Measurements from ENCODE around the gene CDH23.

The CDH23 gene

DNA sequence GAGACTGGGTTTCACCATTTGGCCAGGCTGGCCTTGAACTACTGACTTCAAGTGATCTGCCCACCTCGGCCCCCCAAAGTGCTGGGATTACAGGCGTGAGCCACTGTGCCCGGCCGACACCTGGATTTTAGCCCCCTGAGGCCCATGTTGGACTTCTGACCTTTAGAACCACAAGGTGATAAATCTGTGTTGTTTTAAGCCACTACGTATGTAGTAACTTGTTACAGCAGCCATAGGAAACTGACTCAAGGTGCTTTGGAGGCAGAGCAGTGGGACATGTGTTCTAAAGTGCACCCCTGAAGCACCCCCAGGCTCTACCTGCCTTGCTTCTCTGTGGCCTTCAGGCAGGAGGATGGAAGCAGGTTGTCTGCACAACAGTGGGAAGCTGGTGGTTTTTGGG is 128.4 kb downstream of the CDH23 start:
- TF ChIP-seq GATA3 (IDR thresholded peaks at IDR 0.05; ENCODE audit: low read depth, low read length): no peak
- TF ChIP-seq GATA2 (IDR thresholded peaks at IDR 0.05; ENCODE audit: low read depth, low read length): no peak

DNA sequence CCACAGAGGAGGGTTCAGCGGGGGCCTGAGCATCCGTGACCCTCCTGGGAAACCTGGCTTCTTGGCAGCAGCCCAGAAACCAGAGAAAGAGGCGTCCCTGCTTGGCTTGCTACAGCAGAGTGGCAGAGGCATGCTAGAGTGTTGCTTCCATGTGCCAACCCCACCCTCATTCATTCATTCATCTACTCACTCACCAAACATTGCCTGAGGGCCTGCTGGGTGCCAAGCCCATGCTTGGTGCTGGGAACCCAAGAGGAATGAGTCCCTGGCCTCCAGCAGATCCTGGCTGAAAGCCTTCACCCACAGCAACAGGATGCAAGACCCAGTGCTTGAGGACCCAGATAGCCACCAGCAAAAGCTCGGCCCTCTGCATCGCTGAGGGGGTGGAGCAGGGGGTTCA is 129.0 kb downstream of the CDH23 start:
- TF ChIP-seq GATA2 (IDR thresholded peaks at IDR 0.05; ENCODE audit: low read depth, low read length) (no peak), GATA3 (IDR thresholded peaks at IDR 0.05; ENCODE audit: low read depth, low read length) (no peak)

DNA sequence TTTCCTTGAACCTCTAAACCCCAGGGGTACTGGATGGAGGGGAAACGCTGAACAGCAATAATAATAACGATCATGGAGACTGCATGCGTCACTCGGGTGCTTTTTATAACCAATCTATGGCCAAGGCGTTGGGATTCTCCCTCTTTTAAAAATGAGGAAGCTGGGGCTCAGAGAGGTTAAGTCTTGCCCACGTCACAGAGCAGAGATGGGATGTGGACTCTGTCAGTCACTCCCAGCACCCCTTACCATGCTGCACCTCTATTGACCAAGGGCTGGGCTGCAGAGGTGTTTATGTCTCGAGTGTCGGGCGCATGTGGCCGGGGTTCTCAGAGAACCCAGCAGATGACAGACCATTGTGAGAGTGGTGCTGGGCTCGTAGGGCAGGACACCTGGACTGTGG is 129.9 kb downstream of the CDH23 start:
- no peak for TF ChIP-seq GATA2 (IDR thresholded peaks at IDR 0.05; ENCODE audit: low read depth, low read length)
- no peak for TF ChIP-seq GATA3 (IDR thresholded peaks at IDR 0.05; ENCODE audit: low read depth, low read length)

DNA sequence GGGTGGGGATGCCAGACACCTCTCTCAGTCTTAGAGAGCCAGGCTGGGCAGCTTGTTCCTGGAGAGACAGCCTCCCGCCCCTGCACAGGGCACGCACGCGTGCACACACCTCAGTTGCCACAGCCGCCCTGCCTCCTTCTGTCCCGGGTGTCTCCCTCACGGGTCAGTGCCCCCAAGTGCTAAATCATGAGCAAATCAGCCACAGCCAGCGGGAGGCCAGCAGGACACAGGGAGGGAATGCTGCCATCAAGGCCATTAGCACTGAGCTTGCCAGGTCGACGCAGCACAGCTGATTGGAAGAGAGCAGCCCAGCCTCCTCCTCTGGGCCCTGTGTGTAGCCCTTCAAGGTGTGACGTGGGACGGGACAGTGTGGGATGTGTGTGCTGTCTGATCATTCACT is 130.4 kb downstream of the CDH23 start:
- no peak for TF ChIP-seq GATA3 (IDR thresholded peaks at IDR 0.05; ENCODE audit: low read depth, low read length)
- no peak for TF ChIP-seq GATA2 (IDR thresholded peaks at IDR 0.05; ENCODE audit: low read depth, low read length)

DNA sequence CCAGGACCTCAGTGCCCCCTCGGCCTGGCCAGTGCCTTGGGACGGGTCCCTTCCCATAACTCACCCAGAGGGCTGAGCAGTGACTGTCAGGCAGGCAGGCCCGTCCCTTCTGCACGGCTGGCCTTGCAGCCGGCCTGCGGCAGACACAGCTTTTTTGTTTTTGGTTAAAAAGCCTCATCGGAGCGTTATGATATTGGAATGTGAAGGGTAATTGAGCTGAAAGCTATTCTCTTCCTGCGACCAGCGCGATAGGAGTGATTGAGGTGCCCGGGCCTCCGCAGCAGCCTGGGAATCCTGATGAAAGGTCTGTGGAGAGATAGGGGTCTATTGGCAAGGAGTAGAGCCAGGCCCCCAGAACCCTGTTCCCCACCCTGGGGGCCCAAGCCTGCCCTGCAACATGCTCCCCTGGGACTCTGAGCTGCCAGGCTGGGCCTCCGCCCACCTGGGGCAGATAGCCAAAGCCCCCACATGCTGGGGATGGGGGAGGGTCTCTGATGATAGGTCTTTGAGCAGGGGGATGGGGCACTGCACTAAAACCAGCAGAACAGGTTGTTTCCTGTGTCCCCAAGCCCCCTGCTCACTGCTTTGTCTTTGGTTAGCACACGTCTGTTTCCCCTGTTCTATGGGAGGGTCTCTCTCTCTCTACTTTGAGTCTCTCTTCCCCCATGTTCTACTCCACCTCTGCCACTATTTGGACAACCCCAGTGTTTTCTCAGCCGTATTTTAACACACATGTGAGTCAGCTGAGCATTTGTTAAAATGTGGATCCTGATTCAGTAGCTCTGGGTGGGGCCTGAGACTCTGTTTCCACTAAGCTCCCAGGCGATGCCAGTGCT is 131.9 kb downstream of the CDH23 start:
- TF ChIP-seq GATA3 (IDR thresholded peaks at IDR 0.05; ENCODE audit: low read depth, low read length): no peak

DNA sequence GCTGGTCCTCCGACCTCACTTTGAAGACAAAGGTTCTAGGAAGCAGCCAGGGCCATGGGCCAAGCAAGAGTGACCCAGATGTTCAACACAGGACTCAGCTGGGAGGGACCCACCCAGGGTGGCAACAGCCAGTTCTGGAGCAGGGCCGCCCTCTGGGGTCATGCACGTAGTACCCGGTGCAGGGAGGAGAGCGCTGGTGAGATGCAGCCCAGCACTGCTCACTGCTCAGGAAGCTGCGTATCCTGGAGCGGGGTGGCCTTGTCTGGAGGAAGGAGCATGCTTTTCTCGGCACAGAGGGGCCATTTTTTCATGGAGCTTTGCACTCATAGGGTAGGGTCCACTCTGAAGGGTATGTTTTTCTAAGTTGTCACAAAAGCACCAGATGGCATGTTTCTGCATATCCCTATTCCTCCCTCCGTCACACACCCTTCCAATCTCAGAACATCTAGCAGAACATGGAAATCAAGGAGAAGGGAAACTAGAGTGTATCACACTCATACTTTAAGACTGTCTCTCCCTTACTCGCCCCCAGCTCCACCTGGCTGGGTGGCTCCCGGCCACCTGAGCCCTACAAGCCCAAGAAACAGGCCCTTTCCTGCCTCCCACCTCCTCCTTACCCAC is 132.6 kb downstream of the CDH23 start:
- TF ChIP-seq GATA2 (IDR thresholded peaks at IDR 0.05; ENCODE audit: low read depth, low read length): no peak
- no peak for TF ChIP-seq GATA3 (IDR thresholded peaks at IDR 0.05; ENCODE audit: low read depth, low read length)

DNA sequence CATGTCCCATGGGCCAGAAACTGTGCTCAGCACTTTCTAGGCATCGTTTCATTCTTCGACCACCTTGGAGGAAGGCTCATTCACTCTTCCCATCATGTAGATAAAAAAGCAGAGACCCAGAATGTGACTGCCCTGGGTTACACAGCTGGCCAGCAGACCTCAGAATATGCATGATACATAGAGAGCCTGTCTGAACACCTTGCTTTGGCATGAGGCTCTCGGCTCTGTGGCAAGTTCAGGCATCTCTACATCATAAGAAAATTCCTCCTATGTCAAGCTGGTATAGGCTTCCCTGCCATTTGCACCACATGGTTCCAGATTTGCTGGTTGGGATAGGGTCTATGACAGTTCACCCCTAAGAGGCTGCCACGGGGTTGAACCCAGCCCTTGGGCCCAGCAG is 134.1 kb downstream of the CDH23 start:
- TF ChIP-seq GATA2 (IDR thresholded peaks at IDR 0.05; ENCODE audit: low read depth, low read length): no peak
- no peak for TF ChIP-seq GATA3 (IDR thresholded peaks at IDR 0.05; ENCODE audit: low read depth, low read length)

DNA sequence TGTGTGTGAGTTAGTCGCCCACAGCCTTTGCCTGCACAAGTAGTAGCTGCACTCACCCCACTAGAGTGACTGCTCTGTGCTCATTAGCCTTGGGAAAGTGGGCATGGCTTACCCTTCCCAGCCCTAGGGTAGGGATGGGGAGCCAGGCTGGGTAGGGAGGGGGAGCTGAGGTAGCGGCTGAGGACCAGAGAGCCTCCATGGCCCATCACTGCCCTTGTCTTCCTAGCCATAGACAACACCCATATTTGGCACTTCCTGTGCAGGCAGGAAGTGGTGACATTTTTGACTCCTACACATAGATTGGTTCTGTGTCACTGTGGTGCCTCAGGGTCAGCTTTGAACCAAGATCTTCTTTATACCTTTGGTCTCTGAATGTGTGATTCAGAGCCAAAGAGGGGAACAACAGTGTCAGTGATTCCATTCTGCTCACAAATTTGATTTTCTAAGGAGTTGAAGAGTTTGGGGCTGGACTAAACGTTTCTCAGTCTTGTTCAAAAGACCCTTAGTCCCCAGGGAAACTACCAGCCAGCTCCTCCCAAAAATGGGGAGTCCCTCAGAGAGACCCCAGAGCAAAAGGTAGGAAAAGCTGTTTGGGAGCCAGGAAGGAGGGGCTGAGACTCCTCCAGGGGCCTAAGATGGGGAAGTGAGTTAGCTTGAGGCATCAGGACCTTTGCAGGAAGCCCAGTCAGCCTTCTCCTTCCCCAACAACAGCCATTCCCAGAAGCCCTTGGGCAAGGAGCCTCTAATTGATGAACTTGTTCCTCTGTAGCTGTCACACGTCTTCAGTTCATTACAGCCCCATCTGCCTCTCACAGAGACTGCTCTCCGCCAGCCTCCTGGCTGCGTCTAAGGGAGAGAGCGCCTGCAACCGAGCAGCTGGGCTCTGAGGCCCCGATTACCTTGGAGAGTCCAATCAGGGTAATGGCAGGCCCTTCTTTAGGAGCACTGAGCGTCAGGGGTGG is 135.0 kb downstream of the CDH23 start:
- no peak for TF ChIP-seq GATA2 (IDR thresholded peaks at IDR 0.05; ENCODE audit: low read depth, low read length)
- TF ChIP-seq GATA3 (IDR thresholded peaks at IDR 0.05; ENCODE audit: low read depth, low read length): no peak

DNA sequence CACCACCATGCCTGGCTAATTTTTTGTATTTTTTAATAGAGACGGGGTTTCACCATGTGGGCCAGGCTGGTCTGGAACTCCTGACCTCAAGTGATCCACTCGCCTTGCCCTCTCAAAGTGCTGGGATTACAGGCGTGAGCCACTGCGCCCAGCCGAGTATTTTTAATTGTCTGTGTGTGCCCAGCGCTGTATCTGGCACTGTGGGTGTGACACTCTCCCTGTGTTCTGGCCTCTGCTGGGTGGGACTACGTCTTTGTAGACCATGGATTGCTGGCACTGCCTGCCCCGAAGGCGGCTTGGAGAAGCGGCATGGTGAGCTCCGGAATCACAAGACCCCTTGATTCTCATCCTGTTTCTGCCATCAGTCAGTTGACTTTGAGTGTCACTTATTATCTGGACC is 136.2 kb downstream of the CDH23 start:
- no peak for TF ChIP-seq GATA2 (IDR thresholded peaks at IDR 0.05; ENCODE audit: low read depth, low read length)
- no peak for TF ChIP-seq GATA3 (IDR thresholded peaks at IDR 0.05; ENCODE audit: low read depth, low read length)

DNA sequence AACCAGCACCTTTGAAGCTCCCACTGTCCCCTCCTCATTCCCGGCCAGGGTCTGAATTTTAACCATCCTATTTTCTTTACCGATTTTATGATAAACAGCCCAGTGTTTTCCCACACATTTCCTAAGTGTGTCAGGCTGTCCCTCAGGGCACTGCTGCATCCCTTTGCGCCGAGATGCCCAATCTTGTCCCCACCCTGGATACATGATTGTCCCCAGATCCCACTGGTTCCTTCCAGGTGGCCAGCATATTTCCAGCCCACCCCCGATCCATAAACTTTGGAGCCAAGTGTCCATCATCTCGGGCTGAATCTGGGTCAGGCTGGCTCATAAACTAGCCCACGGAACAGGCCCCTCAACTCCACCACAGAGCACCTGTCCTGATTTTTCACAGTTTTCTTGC is 137.2 kb downstream of the CDH23 start:
- no peak for TF ChIP-seq GATA3 (IDR thresholded peaks at IDR 0.05; ENCODE audit: low read depth, low read length)
- peak; percentile 42 for TF ChIP-seq GATA2 (IDR thresholded peaks at IDR 0.05; ENCODE audit: low read depth, low read length)

DNA sequence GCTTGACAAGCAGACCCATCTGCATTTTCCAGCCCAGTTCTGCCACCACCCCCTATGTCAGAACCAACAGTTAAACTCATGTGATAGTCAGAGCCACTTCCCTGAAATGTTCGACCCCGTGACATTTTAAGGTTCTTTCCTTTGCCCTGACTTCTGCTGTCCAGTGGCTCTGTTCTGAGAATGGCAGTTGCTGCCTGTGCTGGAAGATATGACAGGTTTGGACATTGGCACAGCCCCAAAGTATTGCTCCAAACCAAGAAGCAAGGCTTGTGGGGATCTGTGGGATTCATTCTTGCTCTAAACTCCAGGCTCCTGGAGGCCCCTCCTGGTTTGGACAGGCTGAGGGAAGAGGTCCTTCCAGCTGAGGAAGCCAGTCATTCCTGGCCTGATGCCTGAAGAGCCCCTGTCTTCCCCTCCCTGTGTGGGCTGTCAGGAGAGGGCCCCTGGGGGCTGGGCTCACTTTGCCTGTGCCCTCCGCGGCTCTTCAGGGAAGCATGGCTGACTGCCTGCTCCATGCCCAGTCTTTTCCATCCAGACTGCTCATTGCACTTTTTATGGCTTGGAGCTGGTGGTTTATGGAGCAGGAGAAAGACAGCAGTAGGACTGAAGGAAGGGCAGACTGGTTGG is 138.0 kb downstream of the CDH23 start:
- TF ChIP-seq GATA2 (IDR thresholded peaks at IDR 0.05; ENCODE audit: low read depth, low read length): no peak

DNA sequence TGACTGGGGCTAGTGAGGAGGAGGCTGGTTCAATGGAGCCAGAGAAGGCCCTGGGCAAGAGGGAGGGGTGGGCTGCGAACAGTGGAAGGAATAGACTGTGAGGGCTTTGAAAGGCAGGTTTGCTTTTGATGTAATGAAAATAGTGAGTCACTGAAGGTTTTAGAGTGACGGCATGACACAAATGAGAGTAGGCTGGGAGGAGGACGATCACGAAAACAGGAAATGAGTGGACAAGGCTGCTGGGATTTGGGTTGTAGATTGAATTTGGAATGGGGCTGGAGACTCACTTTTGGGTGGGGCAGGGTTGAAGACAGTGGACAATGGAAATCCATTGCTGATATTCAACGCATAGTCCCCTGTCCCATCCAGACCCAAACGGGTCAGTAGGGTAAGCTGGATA is 139.6 kb downstream of the CDH23 start:
- TF ChIP-seq GATA3 (IDR thresholded peaks at IDR 0.05; ENCODE audit: low read depth, low read length) (no peak), GATA2 (IDR thresholded peaks at IDR 0.05; ENCODE audit: low read depth, low read length) (no peak)

DNA sequence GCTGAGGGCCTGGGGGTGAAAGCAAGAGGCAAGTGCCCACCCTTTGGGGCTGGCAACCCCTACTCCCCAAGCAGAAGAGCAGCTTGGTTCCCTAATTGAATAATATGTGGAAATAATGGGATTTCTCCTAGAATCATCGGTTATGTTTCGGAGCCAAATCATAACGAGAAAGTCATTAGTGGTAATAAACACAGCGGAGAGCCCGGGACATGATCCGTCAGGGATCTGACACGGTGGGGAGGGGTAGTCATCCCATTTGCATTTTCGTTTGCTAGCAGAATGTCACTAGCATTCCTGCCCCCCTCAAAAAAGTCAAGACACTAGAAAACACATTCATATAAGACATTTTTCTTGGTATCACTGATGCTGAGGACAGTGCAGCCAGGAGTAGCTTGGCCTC is 140.4 kb downstream of the CDH23 start:
- TF ChIP-seq GATA2 (IDR thresholded peaks at IDR 0.05; ENCODE audit: low read depth, low read length): no peak
- TF ChIP-seq GATA3 (IDR thresholded peaks at IDR 0.05; ENCODE audit: low read depth, low read length): no peak

DNA sequence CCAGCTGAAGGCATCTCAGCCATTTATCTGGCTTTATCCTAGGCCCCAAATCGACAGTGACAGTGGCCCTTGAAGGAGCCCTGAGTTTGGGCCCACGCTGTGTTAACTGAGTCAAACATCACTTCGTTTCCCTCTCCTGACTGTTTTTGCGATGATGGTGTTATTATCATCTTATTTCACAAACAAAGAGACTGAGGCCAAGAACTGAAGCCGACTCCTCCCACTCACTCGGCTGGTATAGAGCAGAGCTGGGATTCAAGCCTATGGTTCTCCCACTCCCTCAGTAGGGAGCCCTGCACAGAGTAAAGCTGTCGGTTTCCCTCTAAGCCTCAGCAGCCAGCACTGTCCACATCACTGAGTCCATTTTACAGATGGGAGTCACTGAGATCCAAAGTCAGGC is 141.0 kb downstream of the CDH23 start:
- TF ChIP-seq GATA2 (IDR thresholded peaks at IDR 0.05; ENCODE audit: low read depth, low read length) (no peak), GATA3 (IDR thresholded peaks at IDR 0.05; ENCODE audit: low read depth, low read length) (no peak)

Measured in SH-SY5Y (cell line).